BJ (cell line): Measurements from ENCODE around the gene ZNF618. TPM values are rescaled to one million over a fixed set of nuclear protein-coding genes. Genes with fewer than 3 reads are reported as not detected.
A peak's percentile ranks its signal among the peaks of the same experiment; 100 is the strongest.

Source experiments
- CTCF ChIA-PET: fragments of 350-600 bp; formaldehyde crosslinking; extraction: SDS; loops from one replicate; lab custom pipeline; 2021; ENCODE audit warnings: antibody characterized with exemption, inconsistent platforms; lab: Yijun Ruan, JAX
- POLR2A ChIA-PET: fragments of 300-600 bp; sonication (Branson Sonifier 250); formaldehyde crosslinking; extraction: SDS; loops from one replicate; lab custom pipeline; 2021; ENCODE audit warnings: antibody characterized with exemption; lab: Charles Lee
- DNase-seq: peaks from one replicate; pipeline ENCODE4 v3.0.0-alpha.2; 2011; ENCODE audit warnings: low read depth
- H3K27me3 ChIP-seq: 2 replicates; pipeline ENCODE4 v1.6.0; 2011; ENCODE audit warnings: low read length; ENCODE audit not compliant: control insufficient read depth, insufficient read depth
- H3K36me3 ChIP-seq: 2 replicates; pipeline ENCODE4 v1.5.1; 2011; ENCODE audit warnings: low read length; ENCODE audit not compliant: control insufficient read depth, insufficient read depth
- H3K4me3 ChIP-seq: 2 replicates; pipeline ENCODE4 v1.5.1; 2011; ENCODE audit warnings: low read depth, mild to moderate bottlenecking, control low read depth, low read length
- polyA plus RNA-seq: library from polyadenylated mRNA; depleted of rRNA; stranded (reverse); fragments of >200 nt; gene quantifications from 2 replicates; pipeline ENCODE4 v1.2.3, GENCODE V29; 2011
- TF ChIP-seq, protein P1 (sequence below): IDR thresholded peaks from 2 replicates; pipeline ENCODE4 v1.5.1; 2011; ENCODE audit warnings: low read depth, mild to moderate bottlenecking, control low read depth, inconsistent platforms, low read length, moderate library complexity; ENCODE audit not compliant: insufficient read depth

ZNF618 gene
- polyA plus RNA-seq, 1 experiment: 5.4 TPM

DNA sequence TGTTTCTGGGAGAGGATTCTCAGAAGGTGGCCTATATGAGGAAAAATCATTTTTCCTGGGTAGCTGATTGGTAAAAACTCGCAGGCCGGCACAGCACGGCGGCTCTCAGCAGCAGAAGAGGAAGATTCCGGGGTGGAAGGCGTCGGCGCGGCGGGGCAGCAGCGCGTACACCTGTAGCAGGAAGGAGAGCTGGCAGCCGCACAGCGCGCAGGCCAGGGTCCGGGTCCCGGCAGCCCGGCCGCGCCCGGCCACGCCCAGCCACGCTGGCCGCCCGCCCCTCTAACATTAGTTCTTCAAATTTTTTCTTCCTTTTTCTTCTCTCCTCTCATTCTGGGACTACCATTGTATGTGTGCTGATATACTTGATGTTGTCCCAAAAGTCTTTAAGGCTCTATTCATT, 24.8 kb upstream of the ZNF618 start:
- H3K27me3 ChIP-seq: peaks cover 4% of the 10 kb centered on the region; the same call in 1 of the 2 replicates
- POLR2A ChIA-PET: no interaction called here
- DNase-seq: no peak
- TF ChIP-seq, protein P1, sequence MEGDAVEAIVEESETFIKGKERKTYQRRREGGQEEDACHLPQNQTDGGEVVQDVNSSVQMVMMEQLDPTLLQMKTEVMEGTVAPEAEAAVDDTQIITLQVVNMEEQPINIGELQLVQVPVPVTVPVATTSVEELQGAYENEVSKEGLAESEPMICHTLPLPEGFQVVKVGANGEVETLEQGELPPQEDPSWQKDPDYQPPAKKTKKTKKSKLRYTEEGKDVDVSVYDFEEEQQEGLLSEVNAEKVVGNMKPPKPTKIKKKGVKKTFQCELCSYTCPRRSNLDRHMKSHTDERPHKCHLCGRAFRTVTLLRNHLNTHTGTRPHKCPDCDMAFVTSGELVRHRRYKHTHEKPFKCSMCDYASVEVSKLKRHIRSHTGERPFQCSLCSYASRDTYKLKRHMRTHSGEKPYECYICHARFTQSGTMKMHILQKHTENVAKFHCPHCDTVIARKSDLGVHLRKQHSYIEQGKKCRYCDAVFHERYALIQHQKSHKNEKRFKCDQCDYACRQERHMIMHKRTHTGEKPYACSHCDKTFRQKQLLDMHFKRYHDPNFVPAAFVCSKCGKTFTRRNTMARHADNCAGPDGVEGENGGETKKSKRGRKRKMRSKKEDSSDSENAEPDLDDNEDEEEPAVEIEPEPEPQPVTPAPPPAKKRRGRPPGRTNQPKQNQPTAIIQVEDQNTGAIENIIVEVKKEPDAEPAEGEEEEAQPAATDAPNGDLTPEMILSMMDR: no peak
- CTCF ChIA-PET: interaction anchor here (1.8 to 3.2 kb wide), 2 partner anchors 42 to 111 kb away, joined by 5 to 14 read pairs; no protein-coding TSS in a partner anchor
- no peak overlapping the region for H3K4me3 ChIP-seq
- no peaks in the 10 kb centered on the region for H3K36me3 ChIP-seq

DNA sequence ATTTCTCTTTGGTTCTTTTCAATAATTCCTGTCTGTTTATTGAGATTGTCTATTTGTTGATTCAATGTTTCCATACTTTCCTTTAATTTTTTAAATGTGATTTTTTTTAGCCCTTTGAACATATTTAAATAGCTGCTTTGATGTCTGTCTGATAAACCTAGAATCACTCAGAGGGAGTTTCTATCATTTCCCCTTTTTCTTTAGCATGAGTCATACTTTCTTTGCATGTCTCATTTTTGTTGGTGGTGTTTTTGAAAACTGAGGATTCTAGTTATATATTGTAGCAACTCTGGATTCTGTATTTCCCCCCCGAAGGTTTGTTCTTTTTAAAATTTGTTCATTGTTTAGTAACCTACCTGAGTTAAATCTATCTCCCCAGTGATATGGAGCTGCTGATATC, 24.2 kb upstream of the ZNF618 start:
- H3K36me3 ChIP-seq: no peaks in the 10 kb centered on the region
- TF ChIP-seq, protein P1: no peak
- H3K4me3 ChIP-seq: no peak overlapping the region
- H3K27me3 ChIP-seq: peaks cover 4% of the 10 kb centered on the region; the same call in 1 of the 2 replicates
- POLR2A ChIA-PET: no interaction called here
- CTCF ChIA-PET: interaction anchor here (1.4 to 3.2 kb wide), 3 partner anchors 11 to 111 kb away, joined by 3 to 14 read pairs (median 5); no protein-coding TSS in a partner anchor
- no peak for DNase-seq

DNA sequence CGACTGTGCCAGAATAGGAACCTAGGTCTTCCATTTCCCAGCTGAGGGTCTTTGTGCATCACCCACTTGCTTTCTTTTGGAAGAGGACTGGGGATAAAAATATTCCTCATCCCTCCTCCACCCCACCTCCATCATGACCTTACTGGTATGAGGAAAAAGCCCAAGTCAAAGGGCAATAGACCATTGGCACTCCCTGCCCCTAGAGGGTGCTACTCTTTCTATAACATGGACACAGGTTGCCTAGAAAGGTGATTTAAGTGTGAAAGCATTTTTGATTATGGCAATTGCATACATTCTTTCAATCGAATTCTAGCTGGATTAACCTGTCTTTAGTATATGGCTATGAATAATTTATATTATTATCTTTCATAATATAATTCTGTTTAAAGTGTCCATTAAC, 22.8 kb upstream of the ZNF618 start:
- Histone ChIP-seq H3K36me3 (no peaks in the 10 kb centered on the region), H3K4me3 (no peak overlapping the region), H3K27me3 (peaks cover 4% of the 10 kb centered on the region; the same call in 1 of the 2 replicates)
- TF ChIP-seq, protein P1: peak; percentile 56
- no peak for DNase-seq
- POLR2A ChIA-PET: no interaction called here
- CTCF ChIA-PET: interaction anchor here (1.1 to 3.2 kb wide), 6 partner anchors 10 to 226 kb away, joined by 3 to 14 read pairs (median 4); no protein-coding TSS in a partner anchor

DNA sequence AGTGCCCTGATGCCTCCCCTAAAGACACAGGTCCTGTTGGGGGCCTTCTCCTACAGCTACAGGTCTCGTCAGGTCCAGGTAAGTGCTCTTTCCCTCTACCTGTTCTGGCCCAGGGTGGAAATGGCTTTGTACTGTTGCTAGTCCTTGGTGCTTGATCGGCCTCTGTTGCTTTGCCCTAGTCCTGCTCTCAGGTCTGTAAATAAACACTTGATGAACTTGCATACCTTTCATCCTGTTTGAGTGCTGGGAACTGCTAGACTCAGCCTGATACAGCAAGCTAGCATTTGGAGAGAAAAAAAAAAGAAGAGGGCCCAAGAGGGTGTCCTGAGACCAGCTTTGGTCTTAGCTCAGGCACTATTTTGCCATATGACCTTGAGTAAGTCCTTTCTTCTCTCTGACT, 21.8 kb upstream of the ZNF618 start:
- POLR2A ChIA-PET: no interaction called here
- CTCF ChIA-PET: interaction anchor here (1.1 to 3.2 kb wide), 3 partner anchors 22 to 225 kb away, joined by 3 to 14 read pairs (median 4); no protein-coding TSS in a partner anchor

DNA sequence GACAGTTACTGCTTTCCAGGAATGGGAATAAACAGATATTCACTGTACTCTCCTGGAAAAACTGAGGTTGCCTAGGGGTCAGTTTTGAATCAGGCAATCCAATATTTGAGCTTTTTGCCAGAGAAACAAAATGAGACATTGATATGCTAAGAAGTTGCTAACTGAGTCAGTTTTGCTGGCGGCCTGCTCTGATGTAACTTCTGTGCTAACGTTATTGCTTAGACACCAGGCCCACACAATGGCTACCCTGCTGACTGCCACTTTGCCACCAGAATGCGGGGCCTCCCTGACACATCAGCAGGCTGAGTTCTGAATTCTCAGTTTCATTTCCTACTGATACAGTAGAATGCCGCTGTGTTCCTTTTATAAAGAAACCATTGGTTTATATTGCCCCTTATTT, 18.2 kb upstream of the ZNF618 start:
- Histone ChIP-seq H3K27me3 (peaks cover 11% of the 10 kb centered on the region), H3K4me3 (no peak overlapping the region), H3K36me3 (no peaks in the 10 kb centered on the region)
- POLR2A ChIA-PET: no interaction called here
- DNase-seq: no peak
- CTCF ChIA-PET: interaction anchor here (0.7 to 1.1 kb wide), 2 partner anchors 51 to 125 kb away, joined by 3 read pairs; no protein-coding TSS in a partner anchor
- TF ChIP-seq, protein P1: no peak

More for the DNA sequence above, 21.8 kb upstream of the ZNF618 start:
- H3K27me3 ChIP-seq: peaks cover 6% of the 10 kb centered on the region
- no peak overlapping the region for H3K4me3 ChIP-seq
- no peaks in the 10 kb centered on the region for H3K36me3 ChIP-seq
- DNase-seq: no peak
- TF ChIP-seq, protein P1: no peak
